HL-60/S4 (cell line): Measurements from ENCODE around the gene CNIH1.

Experiments
- in situ Hi-C: fragments of 300-500 bp; cut with MboI; formaldehyde crosslinking; loops from 2 replicates; pipeline ENCODE4 v1.14.3; 2022; ENCODE audit warnings: low sequenced_read_pairs

The CNIH1 gene

DNA sequence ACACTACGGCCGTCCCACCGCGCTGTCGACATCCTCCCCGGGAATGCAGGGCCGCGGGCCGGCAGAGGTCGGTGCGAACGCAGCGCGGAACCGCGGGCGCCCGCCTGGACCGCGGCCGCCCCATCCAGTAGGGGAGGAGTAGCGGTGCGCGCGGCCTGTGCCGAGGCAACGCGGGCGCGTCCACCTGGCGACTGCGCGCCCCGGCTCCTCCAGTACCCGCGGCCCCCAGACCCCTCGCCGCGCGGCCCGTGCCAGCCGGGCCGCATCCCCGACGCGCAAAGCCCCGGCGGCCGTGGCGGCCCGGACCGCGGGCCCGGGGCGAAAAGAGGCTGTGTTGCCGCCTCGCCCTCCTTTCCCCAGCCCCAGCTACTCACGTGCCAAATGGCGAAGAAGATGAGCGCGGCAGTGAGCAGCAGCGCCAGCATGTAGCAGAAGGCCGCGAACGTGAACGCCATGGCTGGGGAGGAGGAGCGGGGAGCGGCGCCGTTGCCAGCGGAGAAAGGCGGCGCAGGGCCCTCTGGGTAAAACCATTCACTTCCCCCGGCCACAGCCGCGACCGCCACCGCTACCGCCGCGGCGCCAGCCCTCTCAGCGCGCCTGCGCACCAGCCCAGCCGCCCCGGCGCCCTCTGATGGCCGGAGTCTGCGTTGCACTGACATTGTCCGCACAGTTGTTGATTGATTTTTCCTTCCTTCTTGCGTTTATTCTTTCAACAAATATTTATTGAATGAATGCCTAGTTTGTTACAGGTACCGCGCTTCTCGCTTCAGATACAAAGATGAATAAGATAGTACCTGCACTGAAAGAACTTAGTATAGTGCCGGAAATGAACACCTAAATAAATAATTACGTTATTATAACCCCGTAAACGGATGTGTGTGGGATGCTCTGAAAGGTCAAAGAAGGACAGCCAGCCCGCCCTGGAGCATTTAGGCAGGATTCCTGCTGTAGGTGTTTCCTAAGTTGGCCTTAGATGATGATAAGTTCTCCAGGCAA is at the start of gene CNIH1:
Gene CNIH1 (minus strand): TSS at position 502 of the 996 bp plus-strand sequence. CDS start 47 bp downstream, at position 455.
- in situ Hi-C loops = no loop called here

GRCh38 chr14:54490445-54491175 is 49.4 kb upstream of the CNIH1 start:
- in situ Hi-C loops = no loop called here

DNA sequence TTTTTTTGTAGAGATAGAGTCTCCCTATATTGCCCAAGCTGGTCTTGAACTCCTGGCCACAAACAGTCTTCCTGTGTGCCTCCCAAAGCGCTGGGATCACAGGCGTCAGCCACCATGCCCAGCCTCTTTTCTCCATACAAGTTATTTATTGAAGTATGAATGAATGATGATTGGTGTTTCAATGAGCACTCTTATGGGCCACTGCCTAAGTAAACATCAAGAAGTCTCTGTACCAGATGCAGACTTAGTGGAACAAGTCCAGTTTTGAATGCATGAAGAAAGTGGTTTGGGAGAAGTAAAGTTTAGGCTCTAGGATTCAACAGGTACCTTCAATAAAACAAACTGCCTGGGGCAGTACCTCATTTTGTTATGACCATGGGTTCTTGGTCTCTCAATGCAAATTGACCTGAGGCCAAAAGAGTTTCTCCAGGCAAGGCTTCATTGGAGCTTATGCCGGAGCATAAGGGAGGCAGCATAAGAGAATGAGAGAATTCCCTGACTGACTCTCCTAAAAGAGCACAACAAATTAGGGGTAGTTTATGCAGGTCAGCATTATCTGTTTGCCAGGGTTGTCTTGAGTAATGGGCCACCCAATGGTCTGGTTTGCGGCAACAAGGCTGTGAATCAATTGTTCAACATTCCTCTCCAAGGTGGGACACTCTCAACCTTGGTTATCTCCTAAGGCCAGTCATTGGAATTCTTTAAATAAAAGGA is 48.7 kb upstream of the CNIH1 start:
- in situ Hi-C loops = no loop called here

- in situ Hi-C loops = no loop called here
Observed at GRCh38 chr14:54489318-54489683, 48.1 kb upstream of the CNIH1 start.

- in situ Hi-C loops = no loop called here
Observed at GRCh38 chr14:54488646-54489317, 47.6 kb upstream of the CNIH1 start, which contains the start of gene GMFB. GMFB (minus strand) TSS chr14:54488980; CDS start chr14:54488927, 53 bp downstream.

GRCh38 chr14:54488318-54488645 is 47.1 kb upstream of the CNIH1 start:
- in situ Hi-C loops = no loop called here

- in situ Hi-C loops = no loop called here
Observed at GRCh38 chr14:54487771-54488170, 46.6 kb upstream of the CNIH1 start.

DNA sequence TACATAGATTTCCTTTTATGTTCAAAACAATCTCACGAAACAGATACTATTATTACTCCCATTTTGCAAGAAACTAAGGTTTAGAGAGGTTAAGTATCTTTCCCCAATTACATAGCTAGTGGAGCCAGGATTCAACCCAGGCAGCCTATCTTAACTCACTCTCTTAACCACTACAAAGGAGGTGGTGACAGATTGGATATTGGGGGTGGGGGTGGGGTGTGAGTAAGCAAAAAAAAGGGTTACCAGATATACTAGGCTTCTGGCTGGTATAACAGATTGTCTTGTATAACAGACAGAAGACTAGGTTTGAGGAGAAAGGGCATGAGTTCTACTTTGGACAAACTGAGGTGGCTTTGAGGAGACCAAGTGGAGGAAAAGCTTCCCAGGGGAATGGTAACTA is 45.5 kb upstream of the CNIH1 start:
- in situ Hi-C loops = no loop called here

DNA sequence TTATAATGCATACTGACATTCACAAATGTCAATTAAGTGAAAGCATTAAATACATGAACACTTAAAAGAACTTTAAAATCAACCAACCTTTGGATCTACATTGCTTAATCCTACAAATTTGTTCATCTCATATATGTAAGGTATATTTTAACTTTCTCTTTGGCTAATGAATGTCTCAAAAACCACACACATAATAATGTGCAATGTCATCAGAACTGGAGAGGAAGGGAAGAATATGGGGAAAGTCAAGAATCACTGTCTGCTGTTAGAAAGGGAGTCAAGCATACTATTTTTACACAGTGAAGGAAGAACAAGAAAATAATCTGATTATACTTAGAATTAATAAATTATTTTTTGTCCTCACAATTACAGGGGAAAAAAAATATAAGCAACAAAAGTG is 42.7 kb upstream of the CNIH1 start:
- in situ Hi-C loops = no loop called here

DNA sequence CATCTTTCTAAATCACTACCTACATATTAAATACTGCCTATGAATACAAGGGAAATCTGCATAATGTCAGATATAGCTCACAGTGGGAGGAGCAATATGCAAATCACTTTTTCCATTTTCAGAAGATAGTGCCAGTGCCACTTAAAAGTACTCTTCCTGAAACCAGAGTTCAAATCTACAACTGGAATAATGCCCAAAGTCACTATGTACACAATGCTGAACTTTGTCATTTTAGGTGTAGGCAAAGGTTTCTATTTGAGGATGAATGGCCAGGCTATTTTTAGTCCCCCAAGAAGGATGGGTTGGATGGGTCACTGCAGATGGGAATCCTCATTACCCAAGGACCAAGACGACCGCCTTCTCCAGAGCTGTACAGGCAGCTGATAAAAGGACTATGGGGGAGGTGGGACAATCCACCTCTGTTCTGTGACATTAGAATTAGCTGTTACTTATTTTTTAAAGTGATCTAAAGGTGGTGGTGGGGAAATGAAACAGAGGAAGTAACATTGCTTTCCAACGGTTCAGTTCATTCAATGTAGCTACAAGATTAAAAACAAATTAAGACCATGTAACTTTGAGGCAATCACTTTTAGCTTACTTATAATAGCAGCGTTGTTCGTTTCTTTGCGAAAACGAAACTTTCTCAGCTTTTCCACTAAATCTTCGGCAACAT is 42.0 kb upstream of the CNIH1 start:
- in situ Hi-C loops = no loop called here

- in situ Hi-C loops = no loop called here
Observed at GRCh38 chr14:54481695-54482094, 40.5 kb upstream of the CNIH1 start.

- in situ Hi-C loops = no loop called here
Observed at GRCh38 chr14:54480830-54481562, 39.8 kb upstream of the CNIH1 start.

GRCh38 chr14:54478636-54479215 is 37.6 kb upstream of the CNIH1 start:
- in situ Hi-C loops = no loop called here

DNA sequence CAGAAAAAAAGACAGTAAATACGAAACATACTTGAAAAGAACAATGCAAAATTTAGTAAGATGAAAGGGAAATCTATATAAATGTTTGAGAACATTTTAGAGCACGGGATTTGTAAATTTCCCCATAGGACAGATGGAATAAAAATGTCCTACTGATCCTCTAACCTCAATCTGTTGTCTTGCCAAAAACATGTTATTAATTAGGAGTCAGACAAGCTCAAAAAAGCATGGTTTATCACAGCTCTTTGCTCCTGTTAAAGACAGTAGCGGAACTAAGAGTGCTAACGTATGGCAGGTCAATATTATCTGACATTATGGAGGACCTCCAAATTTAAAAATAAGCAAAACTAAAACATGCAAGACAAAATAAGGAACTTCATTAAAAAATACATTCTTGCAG is 34.7 kb upstream of the CNIH1 start:
- in situ Hi-C loops = no loop called here

DNA sequence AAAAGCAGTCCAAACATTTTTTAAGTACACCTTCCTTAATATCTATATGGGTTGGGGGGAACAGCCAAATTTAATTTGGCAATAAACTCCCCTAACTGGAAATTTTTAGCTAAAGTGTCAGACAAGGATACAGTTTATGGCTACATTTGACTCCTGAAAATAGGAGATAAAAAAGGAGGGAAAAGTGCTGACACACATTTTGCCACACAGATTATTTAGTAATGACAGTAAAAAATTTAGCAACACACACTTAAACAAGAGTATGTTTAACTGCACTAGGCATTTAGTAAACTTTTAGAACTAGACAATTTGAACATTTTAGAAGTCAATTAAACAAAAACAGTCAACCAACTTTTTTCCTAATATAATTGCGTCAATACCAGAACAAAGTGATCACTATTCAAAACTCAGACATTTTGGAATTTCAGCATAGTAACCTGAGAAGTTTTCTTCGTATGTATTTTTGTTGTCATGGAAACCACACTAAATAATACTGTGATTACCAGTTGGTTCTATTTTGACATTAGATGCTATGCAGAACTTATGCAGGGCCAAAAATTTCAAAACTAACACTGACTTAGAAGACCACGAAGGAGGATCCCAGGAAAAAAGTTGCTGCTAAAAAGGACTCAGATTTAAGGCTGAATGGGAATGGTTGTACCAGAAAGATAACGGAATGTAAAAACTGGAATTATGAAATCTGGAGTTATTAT is 34.2 kb upstream of the CNIH1 start:
- in situ Hi-C loops = no loop called here

DNA sequence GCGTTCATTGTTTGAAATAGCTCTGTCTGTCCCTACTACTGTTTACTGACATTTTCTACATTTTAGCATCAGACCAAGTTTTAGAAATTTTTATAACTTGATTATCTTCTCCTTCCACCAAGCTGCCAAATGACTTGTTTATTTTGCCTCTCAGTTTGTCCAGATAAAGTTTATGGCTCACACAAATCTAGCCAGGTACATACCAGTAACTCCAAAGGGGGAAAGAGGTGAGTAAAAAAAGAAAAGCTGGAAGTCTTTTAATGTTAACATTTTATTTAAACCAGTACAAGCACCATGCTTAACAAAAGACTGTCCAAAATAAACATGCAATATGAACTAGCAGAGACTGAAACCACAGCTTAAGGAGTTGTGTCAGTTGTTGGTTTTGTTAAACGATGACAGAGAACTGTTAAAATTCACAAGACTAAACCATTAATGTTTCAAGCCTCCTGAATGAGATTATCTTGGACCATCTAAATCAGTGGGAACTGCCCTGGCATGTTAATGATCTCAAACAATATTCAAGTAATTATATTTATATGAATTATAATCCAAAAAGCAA is 33.1 kb upstream of the CNIH1 start:
- in situ Hi-C loops = no loop called here

DNA sequence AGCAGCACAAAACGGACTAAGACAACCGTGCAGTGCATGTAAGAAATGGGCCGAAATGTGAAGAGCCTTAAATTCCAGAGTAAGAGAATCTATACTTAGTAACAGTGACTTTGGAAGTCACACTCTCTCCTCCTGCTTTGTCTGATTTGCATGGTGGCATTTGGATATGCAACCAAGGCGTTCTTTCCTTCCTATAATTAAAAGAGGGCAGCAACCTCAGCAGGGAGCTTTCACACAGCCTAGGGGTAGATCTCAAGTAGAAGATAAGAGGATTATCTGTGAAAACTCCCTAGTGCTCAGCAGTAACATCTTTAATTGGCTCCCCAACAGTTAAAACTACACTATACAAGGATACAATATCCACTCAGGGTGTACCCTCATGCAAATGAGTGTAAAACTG is 31.1 kb upstream of the CNIH1 start:
- in situ Hi-C loops = no loop called here

DNA sequence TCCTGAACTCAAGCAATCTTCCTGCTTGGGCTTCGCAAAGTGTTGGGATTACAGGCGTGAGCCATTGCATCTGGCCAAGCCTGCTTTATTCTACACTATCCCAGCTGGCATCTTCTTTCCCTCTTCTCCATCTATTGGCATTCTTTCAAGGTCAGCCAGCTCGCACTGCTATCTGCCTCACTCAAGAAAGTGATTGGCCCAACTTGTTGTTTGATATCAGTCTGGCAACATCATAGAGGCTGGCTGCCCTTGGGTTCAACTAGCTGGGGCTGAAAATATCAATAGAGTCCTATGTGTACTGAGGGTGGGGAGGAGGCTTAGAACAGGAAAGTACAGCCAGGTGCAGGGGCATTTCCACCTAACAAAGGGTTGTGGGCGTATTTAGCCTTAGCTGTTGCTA is 30.5 kb upstream of the CNIH1 start:
- in situ Hi-C loops = no loop called here
